H1 (cell line): ENCODE measurements around the gene GDAP1L1. TPM values are rescaled to one million over a fixed set of nuclear protein-coding genes. Genes with fewer than 3 reads are reported as not detected.

Experiments used
- CTCF ChIA-PET: fragments of 300-600 bp; sonication (Branson Sonifier 250); formaldehyde crosslinking; loops from one replicate; lab custom pipeline; 2021; ENCODE audit not compliant: partially characterized antibody; lab: Charles Lee
- POLR2A ChIA-PET: fragments of 300-600 bp; sonication (Branson Sonifier 250); formaldehyde crosslinking; loops from one replicate; lab custom pipeline; 2021; ENCODE audit warnings: inconsistent platforms; ENCODE audit not compliant: partially characterized antibody; lab: Charles Lee
- DNase-seq, 2 experiments: peaks; one replicate each; pipeline versions ENCODE4 v3.0.0 to v3.0.0-alpha.2; 2010 to 2022; ENCODE audit warnings: low spot score in 2 of 2, low read depth in 1 of 2, mixed read lengths in 1 of 2
- FAIRE-seq: peaks from 2 replicates; lab custom pipeline; 2011; peaks lifted over from hg19 to GRCh38; lab: Jason Lieb, UNC
- H2AFZ ChIP-seq: 2 replicates; pipeline ENCODE4 v1.8.1; 2012; ENCODE audit warnings: low read length, inconsistent platforms
- H2AK5ac ChIP-seq: 2 replicates; pipeline ENCODE4 v1.6.1; 2013; ENCODE audit warnings: low read depth, low read length
- H2BK120ac ChIP-seq: replicated peaks from 2 replicates; pipeline ENCODE3; 2013; ENCODE audit warnings: low read depth, low read length, inconsistent platforms
- H2BK12ac ChIP-seq: 2 replicates; pipeline ENCODE4 v1.6.1; 2013; ENCODE audit warnings: low read depth, low read length
- H2BK15ac ChIP-seq: 2 replicates; pipeline ENCODE4 v1.6.1; 2013; ENCODE audit warnings: low read length
- H2BK20ac ChIP-seq: 2 replicates; pipeline ENCODE4 v1.6.1; 2013; ENCODE audit warnings: low read length
- H2BK5ac ChIP-seq: 2 replicates; pipeline ENCODE4 v1.6.1; 2013; ENCODE audit warnings: low read depth, low read length
- H3K14ac ChIP-seq: 2 replicates; pipeline ENCODE4 v1.6.1; 2013; ENCODE audit warnings: inconsistent platforms; ENCODE audit not compliant: insufficient read length
- H3K18ac ChIP-seq: 2 replicates; pipeline ENCODE4 v1.6.1; 2013; ENCODE audit warnings: low read length; ENCODE audit errors: extremely low read depth
- H3K23ac ChIP-seq: 2 replicates; pipeline ENCODE4 v1.6.1; 2013; ENCODE audit warnings: inconsistent platforms; ENCODE audit not compliant: insufficient read length
- H3K23me2 ChIP-seq: 2 replicates; pipeline ENCODE4 v1.6.1; 2013; ENCODE audit warnings: low read depth, low read length
- H3K27ac ChIP-seq: 2 replicates; pipeline ENCODE4 v1.6.1; 2011; ENCODE audit warnings: low read depth, low read length, inconsistent platforms
- H3K27me3 ChIP-seq, 4 experiments: replicated peaks in 1 of 4; 1 replicate in 1 of 4; 2 replicates in 3 of 4; pipeline versions ENCODE4 v1.6.1 to v1.8.1; 2011 to 2013; ENCODE audit warnings: low read length in 3 of 4, mild to moderate bottlenecking in 3 of 4, inconsistent platforms in 2 of 4, mixed read lengths in 2 of 4, moderate library complexity in 1 of 4; ENCODE audit not compliant: control insufficient read depth in 3 of 4, insufficient read depth in 3 of 4; ENCODE audit errors: extremely low read depth in 1 of 4
- H3K36me3 ChIP-seq, 4 experiments: 2 replicates each; pipeline versions ENCODE4 v1.6.1 to v1.8.1; 2011 to 2013; ENCODE audit warnings: mild to moderate bottlenecking in 4 of 4, low read length in 3 of 4, moderate library complexity in 2 of 4, control low read depth in 1 of 4, inconsistent platforms in 1 of 4; ENCODE audit not compliant: insufficient read depth in 4 of 4, control insufficient read depth in 2 of 4
- H3K4ac ChIP-seq: replicated peaks from 2 replicates; pipeline ENCODE3; 2013; ENCODE audit warnings: low read length, low read depth, mixed read lengths, inconsistent platforms; ENCODE audit not compliant: insufficient read length
- H3K4me1 ChIP-seq, 4 experiments: replicated peaks in 1 of 4; 1 replicate in 1 of 4; 2 replicates in 3 of 4; pipeline versions ENCODE4 v1.6.1 to v1.8.1; 2011 to 2013; ENCODE audit warnings: low read length in 3 of 4, inconsistent platforms in 2 of 4, mixed read lengths in 1 of 4; ENCODE audit not compliant: insufficient read depth in 4 of 4, control insufficient read depth in 3 of 4
- H3K4me2 ChIP-seq, 2 experiments: 2 replicates each; pipeline versions ENCODE4 v1.6.1 to v1.8.1; 2011 to 2013; ENCODE audit warnings: low read depth in 2 of 2, low read length in 2 of 2, control low read depth in 1 of 2, inconsistent platforms in 1 of 2, mild to moderate bottlenecking in 1 of 2; ENCODE audit not compliant: insufficient read depth in 1 of 2
- H3K4me3 ChIP-seq, 4 experiments: fragments of 200-600, 300-600 bp in 1 of 4; sonication (generic), shearing (Covaris generic), sonication (Bioruptor Twin) in 1 of 4; 2 replicates each; pipeline versions ENCODE4 v1.5.1 to v1.8.1; 2011 to 2016; ENCODE audit warnings: low read length in 4 of 4, low read depth in 3 of 4, control low read depth in 2 of 4, inconsistent platforms in 2 of 4, mild to moderate bottlenecking in 2 of 4, mixed read lengths in 1 of 4, moderate library complexity in 1 of 4; ENCODE audit not compliant: insufficient read depth in 2 of 4; ENCODE audit errors: extremely low read depth in 1 of 4
- H3K56ac ChIP-seq: replicated peaks from 2 replicates; pipeline ENCODE3; 2013; ENCODE audit warnings: low read depth, mild to moderate bottlenecking, mixed read lengths, low read length, inconsistent platforms; ENCODE audit not compliant: insufficient read length
- H3K79me1 ChIP-seq: 2 replicates; pipeline ENCODE4 v1.6.1; 2013; ENCODE audit warnings: low read depth, low read length, control low read depth
- H3K79me2 ChIP-seq, 2 experiments: 2 replicates each; pipeline versions ENCODE4 v1.6.1 to v1.8.1; 2012 to 2013; ENCODE audit warnings: low read length in 2 of 2, mild to moderate bottlenecking in 2 of 2, inconsistent platforms in 1 of 2; ENCODE audit not compliant: insufficient read depth in 2 of 2, control insufficient read depth in 1 of 2
- H3K9ac ChIP-seq, 4 experiments: replicated peaks in 1 of 4; 1 replicate in 1 of 4; 2 replicates in 3 of 4; pipeline versions ENCODE4 v1.6.1 to v1.8.1; 2011 to 2013; ENCODE audit warnings: low read depth in 3 of 4, low read length in 3 of 4, control low read depth in 2 of 4, mild to moderate bottlenecking in 2 of 4, moderate library complexity in 2 of 4, inconsistent platforms in 1 of 4; ENCODE audit errors: extremely low read depth in 1 of 4
- H3K9me3 ChIP-seq, 2 experiments: 2 replicates each; pipeline versions ENCODE4 v1.6.1 to v1.8.1; 2012 to 2013; ENCODE audit warnings: mild to moderate bottlenecking in 2 of 2, moderate library complexity in 2 of 2, control low read depth in 1 of 2, inconsistent platforms in 1 of 2, low read depth in 1 of 2, low read length in 1 of 2, mixed read lengths in 1 of 2; ENCODE audit not compliant: insufficient read depth in 2 of 2
- H4K20me1 ChIP-seq, 2 experiments: replicated peaks in 1 of 2; 2 replicates each; pipeline versions ENCODE3 to v1.8.1; 2011 to 2013; ENCODE audit warnings: inconsistent platforms in 2 of 2, low read length in 2 of 2, mild to moderate bottlenecking in 1 of 2; ENCODE audit not compliant: insufficient read depth in 2 of 2, control insufficient read depth in 1 of 2
- H4K5ac ChIP-seq: 2 replicates; pipeline ENCODE4 v1.6.1; 2013; ENCODE audit warnings: low read length, low read depth, mixed read lengths, inconsistent platforms; ENCODE audit not compliant: insufficient read length
- H4K8ac ChIP-seq: 2 replicates; pipeline ENCODE4 v1.8.0; 2013; ENCODE audit warnings: mild to moderate bottlenecking, moderate library complexity, low read length, inconsistent platforms; ENCODE audit not compliant: insufficient read depth; ENCODE audit errors: extremely low read depth
- H4K91ac ChIP-seq: replicated peaks from 2 replicates; pipeline ENCODE3; 2013; ENCODE audit warnings: low read length, mixed read lengths, inconsistent platforms; ENCODE audit not compliant: insufficient read length
- CHD2 ChIP-seq: IDR thresholded peaks from 2 replicates; pipeline ENCODE4 v1.6.1; 2012; ENCODE audit warnings: low read length, improper control_type of control experiment
- CTBP2 ChIP-seq: IDR thresholded peaks from 2 replicates; pipeline ENCODE4 v1.7.0; 2011; ENCODE audit warnings: borderline replicate concordance, mild to moderate bottlenecking, moderate library complexity, mixed read lengths, low read length; ENCODE audit not compliant: insufficient read depth, insufficient read length
- JUND ChIP-seq: IDR thresholded peaks from 2 replicates; pipeline ENCODE4 v1.6.1; 2011; ENCODE audit warnings: mild to moderate bottlenecking, improper control_type of control experiment, low read length
- KDM5A ChIP-seq: fragments of 200-600 bp; IDR thresholded peaks from 2 replicates; pipeline ENCODE4 v1.7.1; 2012; ENCODE audit warnings: mild to moderate bottlenecking, low read length, inconsistent platforms, mixed read lengths
- RAD21 ChIP-seq, 2 experiments: IDR thresholded peaks in 1 of 2; conservative IDR thresholded peaks in 1 of 2; 2 replicates each; pipeline ENCODE4 v1.6.1; 2011; ENCODE audit warnings: low read depth in 2 of 2, low read length in 2 of 2, improper control_type of control experiment in 1 of 2, inconsistent platforms in 1 of 2, mild to moderate bottlenecking in 1 of 2, moderate library complexity in 1 of 2
- RFX5 ChIP-seq: IDR thresholded peaks from 2 replicates; pipeline ENCODE4 v1.6.1; 2011; ENCODE audit warnings: low read depth, low read length, improper control_type of control experiment, borderline replicate concordance
- SAP30 ChIP-seq: fragments of 300-600 bp; sonication (generic); IDR thresholded peaks from 2 replicates; pipeline ENCODE4 v1.7.1; 2012; ENCODE audit warnings: low read length, moderate library complexity, mild to moderate bottlenecking, inconsistent platforms; ENCODE audit not compliant: insufficient read depth, insufficient replicate concordance
- SIN3A ChIP-seq, 2 experiments: IDR thresholded peaks in 1 of 2; conservative IDR thresholded peaks in 1 of 2; 2 replicates each; pipeline ENCODE4 v1.6.1; 2011 to 2012; ENCODE audit warnings: low read length in 2 of 2, improper control_type of control experiment in 1 of 2, low read depth in 1 of 2, mild to moderate bottlenecking in 1 of 2
- SIX5 ChIP-seq: IDR thresholded peaks from 2 replicates; pipeline ENCODE4 v1.6.1; 2011; ENCODE audit warnings: mild to moderate bottlenecking, low read depth, low read length
- SUZ12 ChIP-seq: fragments of 200-600 bp; sonication (generic); IDR thresholded peaks from 2 replicates; pipeline ENCODE4 v1.6.1; 2012; ENCODE audit warnings: mild to moderate bottlenecking, inconsistent platforms, low read length, moderate library complexity, mixed read lengths
- TBP ChIP-seq: IDR thresholded peaks from 2 replicates; pipeline ENCODE4 v1.6.1; 2011; ENCODE audit warnings: low read depth, low read length, improper control_type of control experiment
- YY1 ChIP-seq: IDR thresholded peaks from 2 replicates; pipeline ENCODE4 v1.6.1; 2011; ENCODE audit warnings: low read depth, mild to moderate bottlenecking, low read length
- WGBS, 2 experiments: shearing (Covaris generic) in 1 of 2; methylation state at CpG; one replicate each; pipeline versions ENCODE4 v1.1.6 to v1.1.7; 2013 to 2015; ENCODE audit warnings: low lambda C conversion rate in 2 of 2, mixed read lengths in 2 of 2, inconsistent platforms in 1 of 2, low coverage in 1 of 2, missing lambda C conversion rate in 1 of 2; ENCODE audit not compliant: insufficient replicate concordance in 2 of 2, insufficient coverage in 1 of 2, insufficient read length in 1 of 2; ENCODE audit errors: extremely low coverage in 1 of 2, missing lambda C conversion rate in 1 of 2; 5-methylcytosine and 5-hydroxymethylcytosine counted together
- polyA plus RNA-seq, 7 experiments: library from polyadenylated mRNA; depleted of rRNA in 3 of 7; stranded (reverse) in 5 of 7; unstranded in 2 of 7; fragments of >200 nt in 5 of 7; fragments of 200-250 nt in 2 of 7; gene quantifications; 1 replicate in 5 of 7; 2 replicates in 1 of 7; 4 replicates in 1 of 7; pipeline versions ENCODE4 v1.2.1 to v1.2.3, GENCODE V29; 2011 to 2013; ENCODE audit warnings: missing spikeins in 2 of 7, mixed read lengths in 2 of 7
- total RNA-seq: library from RNA; stranded (reverse); fragmentation: NEBNext Ultra II Directional; extraction: Animal tissue kit (Norgen Biotek cat#: 25700); gene quantifications from 2 replicates; pipeline ENCODE4 v1.2.1, GENCODE V29; 2021
- TF ChIP-seq, protein P1 (sequence below): IDR thresholded peaks from 2 replicates; pipeline ENCODE4 v1.6.1; 2012; ENCODE audit warnings: inconsistent platforms

GDAP1L1 gene
- total and polyA plus RNA-seq, 2 of the 8 experiments (the other 6 are each of a cell fraction or from before 2014, with no cell fraction given), result 8.5 to 63.1 TPM

- Histone ChIP-seq H4K5ac (no peak overlapping the region), H2BK5ac (no peak overlapping the region), H2BK12ac (no peak overlapping the region), H2BK120ac (no peak overlapping the region), H2AK5ac (no peak overlapping the region), H4K91ac (no peak overlapping the region), H3K4me1 (no peaks in the 10 kb centered on the region), H3K14ac (no peak overlapping the region), H3K4me3 (no peak overlapping the region), H2BK15ac (no peak overlapping the region), H3K18ac (no peak overlapping the region), H3K56ac (no peak overlapping the region), H3K27ac (no peak overlapping the region), H4K8ac (no peak overlapping the region), H3K79me2 (no peaks in the 10 kb centered on the region), H3K23me2 (no peaks in the 10 kb centered on the region), H3K4ac (no peak overlapping the region), H3K9ac (no peak overlapping the region), H3K23ac (no peak overlapping the region), H3K27me3 (no peaks in the 10 kb centered on the region), H4K20me1 (no peaks in the 10 kb centered on the region), H3K79me1 (no peaks in the 10 kb centered on the region; the same call in 1 of the 2 replicates), H2BK20ac (no peak overlapping the region), H3K9me3 (no peaks in the 10 kb centered on the region), H3K4me2 (no peak overlapping the region), H2AFZ (no peak overlapping the region), H3K36me3 (no peaks in the 10 kb centered on the region)
- CTCF ChIA-PET, result interaction anchor here (1.0 to 1.5 kb wide), 2 partner anchors 9 to 79 kb away, joined by 5 to 6 read pairs; no protein-coding TSS in a partner anchor
- POLR2A ChIA-PET, result interaction anchor here (1.7 kb wide), 1 partner anchor 26 kb away, joined by 4 read pairs; no protein-coding TSS in a partner anchor
- FAIRE-seq (no peak), DNase-seq (no peak)
- WGBS, 2 experiments, result 80% methylated on average over 5 of the region's 5 CpGs; no CpG with 5 or more reads in 1 of the 2 experiments
- no peak for TF ChIP-seq SIX5
- TF ChIP-seq JUND, result no peak
- TF ChIP-seq CHD2, result no peak
- TF ChIP-seq, protein P1, sequence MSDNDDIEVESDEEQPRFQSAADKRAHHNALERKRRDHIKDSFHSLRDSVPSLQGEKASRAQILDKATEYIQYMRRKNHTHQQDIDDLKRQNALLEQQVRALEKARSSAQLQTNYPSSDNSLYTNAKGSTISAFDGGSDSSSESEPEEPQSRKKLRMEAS, result no peak
- no peak for TF ChIP-seq CTBP2
- no peak for TF ChIP-seq KDM5A
- TF ChIP-seq SUZ12, result no peak
- TF ChIP-seq SAP30, result no peak
- TF ChIP-seq TBP, result no peak
- TF ChIP-seq RAD21 (IDR thresholded peaks at IDR 0.05 in 1 of 2, conservative IDR thresholded peaks at IDR 0.05 in 1 of 2; ENCODE audit: low read depth in 2 of 2, low read length in 2 of 2), result no peak
- TF ChIP-seq YY1, result no peak
- TF ChIP-seq RFX5, result no peak
- no peak for TF ChIP-seq SIN3A (conservative IDR thresholded peaks at IDR 0.05 in 1 of 2, IDR thresholded peaks at IDR 0.05 in 1 of 2; ENCODE audit: low read depth in 1 of 2, low read length in 2 of 2)
These were observed 55.0 kb downstream of the GDAP1L1 start for GRCh38 chr20:44302026-44302669.
